GM19452 (cell line): Measurements from ENCODE around the gene SAT2.
"Not testable (repeated sequence)": the region's sequence is repeated elsewhere in the genome, so short reads cannot be mapped to it uniquely, and the experiment has no call there.

ENCODE experiments used
- ATAC-seq: cut with Tn5 transposase; IDR thresholded peaks from one replicate; pipeline ENCODE4 v1.9.1; 2021; ENCODE audit not compliant: unreplicated experiment

The SAT2 gene

DNA sequence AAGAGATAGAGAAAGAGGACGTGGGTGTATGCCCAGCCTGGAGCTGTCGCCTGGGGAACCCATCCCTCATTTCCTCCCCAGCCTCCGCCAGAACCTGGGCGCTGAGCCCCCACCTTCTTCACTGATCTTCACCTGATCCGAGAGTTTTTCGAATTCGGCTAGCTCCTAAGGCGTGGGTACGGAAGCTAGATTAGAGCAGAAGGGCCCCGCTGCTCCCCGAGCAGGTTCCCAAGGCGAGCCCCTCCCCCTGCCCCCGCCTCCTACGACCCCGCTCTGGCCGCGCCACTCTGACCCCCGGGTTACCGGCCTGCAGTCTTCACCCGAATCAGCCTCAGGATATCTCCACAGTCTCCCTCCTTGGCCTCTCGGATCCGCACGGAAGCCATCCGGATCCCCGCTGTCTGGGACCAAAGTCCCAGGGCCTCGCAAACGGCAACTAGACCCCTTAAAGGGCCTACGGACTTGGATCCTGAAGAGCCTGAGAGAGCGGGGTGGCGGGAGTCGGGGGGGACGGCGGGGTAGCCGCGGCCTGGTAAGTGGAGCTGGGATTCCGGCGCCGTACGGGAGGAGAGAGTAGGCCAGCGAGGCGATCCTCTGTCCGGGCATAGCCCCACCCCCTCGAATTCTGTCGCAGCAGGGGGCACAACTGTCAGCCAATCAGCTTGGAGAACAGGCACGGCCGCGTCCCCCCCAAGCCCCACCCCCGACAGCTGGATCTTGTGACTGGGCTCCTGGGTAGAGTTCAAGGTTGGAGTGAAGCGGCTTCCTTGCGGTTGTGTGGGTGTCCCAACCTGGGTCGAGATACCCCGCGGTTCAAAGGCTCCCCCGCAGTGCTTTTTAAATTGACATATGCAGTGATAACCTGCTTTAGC, at the start of gene SAT2:
Gene SAT2 (minus strand): TSS at position 572 of the 872 bp plus-strand sequence. CDS start 186 bp downstream, at position 386.
- ATAC-seq: peak; percentile 90

DNA sequence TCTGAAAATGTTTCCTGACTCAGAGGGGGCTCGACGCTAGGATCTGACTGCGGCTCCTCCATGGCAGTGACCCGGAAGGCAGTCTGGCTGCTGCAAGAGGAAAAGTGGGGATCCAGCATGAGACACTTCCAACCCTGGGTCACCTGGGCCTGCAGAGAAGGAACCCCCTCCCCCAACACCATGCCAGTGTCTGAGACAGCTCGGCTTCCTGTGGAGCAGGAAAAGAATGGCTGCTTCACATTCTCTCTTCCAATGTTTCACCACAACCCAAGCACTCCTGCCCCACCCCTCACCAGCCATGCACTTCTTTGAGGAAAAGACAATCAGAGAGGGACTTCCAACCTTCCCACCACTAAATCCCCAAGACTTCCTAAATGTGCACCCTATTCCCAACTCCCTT, 48.9 kb upstream of the SAT2 start:
- ATAC-seq: no peak

DNA sequence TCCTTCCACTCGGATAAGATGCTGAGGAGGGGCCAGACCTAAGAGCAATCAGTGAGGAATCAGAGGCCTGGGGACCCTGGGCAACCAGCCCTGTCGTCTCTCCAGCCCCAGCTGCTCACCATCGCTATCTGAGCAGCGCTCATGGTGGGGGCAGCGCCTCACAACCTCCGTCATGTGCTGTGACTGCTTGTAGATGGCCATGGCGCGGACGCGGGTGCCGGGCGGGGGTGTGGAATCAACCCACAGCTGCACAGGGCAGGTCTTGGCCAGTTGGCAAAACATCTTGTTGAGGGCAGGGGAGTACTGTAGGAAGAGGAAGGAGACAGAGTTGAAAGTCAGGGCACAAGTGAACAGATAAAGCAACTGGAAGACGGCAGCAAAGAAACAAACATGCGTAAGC, 47.3 kb upstream of the SAT2 start:
- no peak for ATAC-seq

DNA sequence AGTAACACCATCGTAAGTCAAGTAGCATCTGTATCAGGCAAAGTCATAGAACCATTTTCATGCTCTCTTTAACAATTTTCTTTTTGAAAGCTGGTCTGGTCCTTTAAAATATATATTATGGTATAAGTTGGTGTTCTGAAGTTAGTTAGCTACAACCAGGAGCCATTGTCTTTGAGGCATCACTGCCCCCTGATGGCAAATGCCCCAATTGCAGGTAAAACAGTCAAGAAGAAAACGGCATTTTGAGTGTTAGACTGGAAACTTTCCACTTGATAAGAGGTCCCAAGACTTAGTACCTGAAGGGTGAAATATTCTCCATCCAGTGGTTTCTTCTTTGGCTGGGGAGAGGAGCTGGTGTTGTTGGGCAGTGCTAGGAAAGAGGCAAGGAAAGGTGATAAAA, 45.6 kb upstream of the SAT2 start:
- no peak for ATAC-seq

DNA sequence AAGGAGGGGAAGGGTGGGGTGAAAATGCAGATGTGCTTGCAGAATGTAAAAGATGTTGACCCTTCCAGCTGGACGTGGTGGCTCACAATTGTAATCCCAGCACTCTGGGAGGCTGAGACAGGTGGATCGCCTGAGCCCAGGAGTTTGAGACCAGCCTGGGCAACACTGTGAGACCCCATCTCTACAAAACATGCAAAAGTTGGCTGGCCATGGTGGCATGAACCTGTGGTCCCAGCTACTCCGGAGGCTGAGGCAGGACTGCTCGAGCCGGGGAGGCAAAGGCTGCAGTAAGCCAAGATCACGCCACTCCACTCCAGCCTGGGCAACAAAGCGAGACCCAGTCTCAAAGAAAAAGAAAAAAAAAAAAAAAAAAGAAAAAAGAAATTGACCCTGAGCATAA, 40.9 kb upstream of the SAT2 start:
- ATAC-seq: no peak

DNA sequence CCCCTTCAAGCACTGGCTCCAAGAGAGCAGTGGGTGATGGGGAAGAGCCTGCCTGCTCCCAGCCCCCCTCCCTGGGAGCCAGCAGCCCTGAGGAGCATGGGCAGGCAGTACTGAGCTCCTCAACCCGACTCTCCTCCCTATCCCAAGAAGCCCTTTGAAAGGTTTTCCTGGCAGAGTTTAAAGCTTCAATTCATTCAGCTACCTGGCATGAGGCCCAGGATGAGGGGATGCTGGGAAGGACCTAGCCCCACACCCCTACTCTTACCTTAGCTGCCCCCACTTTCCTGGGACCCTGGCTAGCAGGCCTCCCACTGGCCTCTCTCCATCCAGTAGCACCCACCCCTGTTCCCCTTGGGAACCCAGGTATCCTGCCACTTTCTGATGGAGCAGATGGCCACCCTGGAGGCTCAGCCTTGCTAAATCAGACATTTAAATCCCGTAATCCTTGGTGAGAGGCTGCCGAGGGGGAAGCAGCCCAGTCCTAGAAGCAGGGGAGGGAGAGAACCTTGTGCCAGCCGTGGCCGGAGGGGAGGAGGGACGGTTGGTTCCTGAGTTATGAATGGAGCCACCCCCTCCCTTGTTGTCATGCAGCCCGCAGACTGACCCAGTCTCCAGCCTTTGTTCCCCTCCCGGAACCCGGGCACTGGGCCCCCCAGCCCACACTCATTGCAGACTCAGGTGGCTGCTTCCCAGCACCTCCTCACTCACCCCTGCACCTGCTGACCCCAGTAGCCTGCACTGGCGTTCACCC, 40.2 kb upstream of the SAT2 start:
- ATAC-seq: no peak

DNA sequence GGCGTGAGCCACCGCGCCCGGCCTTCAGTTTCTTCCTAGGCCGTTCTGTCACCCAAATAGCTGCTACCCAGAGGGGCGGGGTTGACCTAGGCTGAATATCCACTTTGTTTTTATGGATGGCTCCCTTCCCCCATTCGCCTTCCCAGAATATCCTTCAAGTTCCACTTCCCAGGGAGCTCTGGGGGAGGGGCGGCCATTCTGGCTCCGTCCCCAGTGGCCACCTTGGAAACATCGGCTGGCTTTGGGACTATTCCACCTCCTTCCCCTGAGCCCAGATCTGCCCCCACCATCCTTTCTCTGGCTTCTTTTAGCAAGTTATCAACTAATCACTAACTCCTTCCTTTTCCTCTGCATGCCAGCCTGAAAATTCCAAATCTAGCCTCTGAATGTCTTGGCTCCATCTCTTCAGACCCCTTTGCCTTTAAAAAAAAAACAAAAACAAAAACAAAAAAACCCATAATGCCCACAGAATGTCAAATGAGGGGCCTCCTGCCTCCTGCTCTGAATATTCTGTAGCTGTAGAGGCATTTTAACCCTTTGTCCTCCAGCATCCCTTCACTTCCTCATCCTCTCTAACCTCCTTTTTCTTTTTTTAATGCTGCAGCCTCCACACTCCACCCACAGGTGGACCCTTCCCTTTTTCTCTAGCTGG, 29.5 kb upstream of the SAT2 start:
- no peak for ATAC-seq

DNA sequence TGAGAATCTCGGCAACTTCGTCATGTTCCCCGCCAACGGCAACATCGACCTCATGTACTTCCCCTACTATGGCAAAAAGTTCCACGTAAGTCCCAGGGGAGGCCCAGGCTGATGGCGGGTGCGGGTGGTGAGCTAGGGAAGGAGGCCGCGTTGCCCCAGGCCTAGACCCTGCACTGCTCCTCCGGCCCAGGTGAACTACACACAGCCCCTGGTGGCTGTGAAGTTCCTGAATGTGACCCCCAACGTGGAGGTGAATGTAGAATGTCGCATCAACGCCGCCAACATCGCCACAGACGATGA, 27.9 kb upstream of the SAT2 start:
- ATAC-seq: no peak

DNA sequence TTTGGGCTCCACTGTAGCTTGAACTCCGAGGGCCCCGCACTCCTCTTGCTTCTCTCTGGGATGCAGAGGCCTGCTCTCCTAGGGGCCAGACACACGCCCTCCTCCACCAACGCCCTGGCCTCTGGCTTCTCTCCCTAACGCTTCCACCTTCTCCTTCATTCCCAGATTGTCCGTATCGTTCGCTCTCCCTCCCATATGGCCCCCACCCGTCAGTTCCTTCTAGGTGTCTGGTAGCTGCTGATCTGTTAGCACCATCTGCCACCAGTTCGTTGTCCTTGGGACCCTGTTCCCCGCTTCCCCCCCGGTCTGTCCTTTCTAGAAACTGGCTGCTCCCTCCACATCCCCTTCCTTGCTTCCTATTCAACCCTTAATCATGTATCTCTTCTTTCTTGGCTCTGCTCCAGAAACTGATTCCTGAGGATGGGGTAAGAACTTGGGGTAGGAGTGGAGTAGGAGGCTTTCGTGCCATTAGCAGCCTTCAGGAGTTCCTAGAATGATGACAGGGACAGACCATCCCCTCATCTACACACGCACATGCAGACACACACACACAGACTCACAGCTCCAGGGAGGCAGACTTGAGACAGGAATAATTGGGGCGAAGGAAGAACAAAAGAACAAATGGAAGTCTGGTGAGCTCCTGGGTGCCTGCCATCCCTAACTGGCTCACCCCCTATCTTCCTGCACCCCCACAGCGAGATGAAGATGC, 27.4 kb upstream of the SAT2 start:
- ATAC-seq: no peak

DNA sequence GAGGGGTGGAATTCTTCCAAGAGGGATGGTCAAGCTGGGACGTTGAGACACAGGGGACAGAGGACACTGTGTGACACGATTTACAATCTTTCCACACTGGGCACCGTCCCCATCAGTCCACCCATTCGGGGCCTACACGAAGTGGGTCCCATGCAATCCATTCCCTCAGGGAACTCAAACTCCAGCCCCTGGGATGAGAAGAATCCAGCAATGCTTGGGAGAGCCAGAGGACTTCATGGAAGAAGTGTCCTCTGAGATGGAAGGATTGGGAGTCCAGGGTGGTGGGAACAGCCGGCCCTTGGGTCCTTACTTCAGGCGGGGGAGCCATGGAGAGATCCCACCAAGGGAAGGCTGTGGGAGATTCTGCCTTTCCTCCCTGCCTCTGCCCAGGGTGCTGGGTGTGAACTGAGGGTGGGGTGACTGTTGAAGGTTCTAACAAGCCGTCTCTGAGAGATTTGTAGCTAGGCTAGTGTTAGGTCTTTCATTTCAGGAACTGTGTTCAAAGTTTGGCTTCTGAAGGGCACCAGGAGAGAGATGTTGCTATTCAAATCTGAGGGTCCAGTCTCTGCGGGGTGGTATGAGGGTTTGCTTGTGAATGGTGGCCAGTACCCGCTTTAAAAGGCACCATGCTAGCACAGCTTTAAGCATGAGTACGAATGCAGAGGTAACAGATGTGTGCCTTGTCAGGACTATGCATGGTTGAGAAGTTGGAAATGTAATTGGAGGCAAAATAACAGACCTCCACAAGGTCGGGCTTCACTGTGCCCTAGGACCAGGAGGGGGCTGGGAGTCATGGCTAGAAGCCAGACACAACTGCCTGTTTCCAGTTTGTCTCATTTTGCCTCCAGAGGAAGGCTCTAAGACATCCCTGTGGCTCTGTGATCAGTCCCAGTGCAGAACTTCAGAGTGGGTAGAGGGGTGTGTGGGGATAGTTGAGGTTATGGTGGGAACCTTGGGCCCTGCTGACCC, 25.1 kb upstream of the SAT2 start:
- ATAC-seq: no peak

DNA sequence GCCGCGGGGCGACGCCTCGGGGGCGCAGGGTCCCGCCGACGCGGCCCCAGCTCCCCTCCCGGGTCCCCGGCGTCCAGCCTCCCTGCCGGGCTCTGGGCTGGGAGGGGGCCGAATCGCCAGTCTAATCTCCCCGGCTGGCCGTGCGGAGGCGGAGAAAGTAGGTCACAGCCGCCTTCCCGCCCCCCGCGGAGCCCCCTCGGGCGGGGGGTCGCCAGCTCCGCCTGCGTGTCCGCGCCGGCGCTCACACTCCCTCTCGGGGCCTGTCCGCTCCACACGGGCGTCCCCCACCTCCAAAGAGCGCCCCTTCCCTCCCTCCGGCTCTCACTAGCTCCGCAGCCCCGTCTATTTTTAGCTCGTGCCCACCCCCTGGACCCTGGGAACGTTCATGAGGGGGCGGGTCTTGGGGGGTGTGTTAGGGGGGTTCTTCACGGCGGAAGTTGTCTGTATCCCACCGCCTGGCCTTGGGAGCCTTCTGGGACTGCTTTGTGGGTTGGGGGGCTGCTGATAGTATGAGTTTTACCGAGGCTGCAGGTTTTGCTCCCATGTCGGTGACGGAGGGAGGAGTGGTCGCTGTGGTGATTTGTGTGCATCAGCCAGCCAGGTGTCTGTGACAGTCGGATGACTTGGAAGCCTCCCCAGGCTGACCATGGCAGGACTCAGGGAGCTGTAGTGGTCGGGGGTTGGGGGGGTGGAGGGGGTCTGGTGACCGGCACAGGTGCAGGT, 24.2 kb upstream of the SAT2 start:
- ATAC-seq: no peak

DNA sequence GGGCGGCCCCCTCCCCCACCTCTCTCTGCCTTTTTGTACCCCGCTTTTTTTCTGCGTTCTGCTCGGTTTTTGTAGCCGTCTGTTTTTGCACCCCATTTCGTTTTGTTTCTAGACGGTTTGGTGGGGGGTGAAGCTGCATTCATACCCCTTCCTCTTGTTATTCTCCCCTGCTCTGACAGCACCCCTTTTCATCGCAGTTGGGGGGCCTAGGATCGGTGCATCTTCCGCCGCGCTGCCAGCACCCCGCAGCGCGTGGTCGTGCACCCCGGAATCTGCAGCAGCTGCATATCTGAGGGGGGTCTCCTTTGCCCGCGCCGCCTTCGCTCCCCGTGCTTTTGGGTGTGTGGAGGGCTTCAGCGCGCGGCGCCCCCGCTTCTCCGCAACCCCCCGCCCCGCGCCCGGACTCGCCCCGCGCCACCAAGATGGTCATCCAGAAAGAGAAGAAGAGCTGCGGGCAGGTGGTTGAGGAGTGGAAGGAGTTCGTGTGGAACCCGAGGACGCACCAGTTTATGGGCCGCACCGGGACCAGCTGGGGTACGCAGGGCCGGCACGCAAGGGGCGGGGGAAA, 23.6 kb upstream of the SAT2 start:
- ATAC-seq: no peak

DNA sequence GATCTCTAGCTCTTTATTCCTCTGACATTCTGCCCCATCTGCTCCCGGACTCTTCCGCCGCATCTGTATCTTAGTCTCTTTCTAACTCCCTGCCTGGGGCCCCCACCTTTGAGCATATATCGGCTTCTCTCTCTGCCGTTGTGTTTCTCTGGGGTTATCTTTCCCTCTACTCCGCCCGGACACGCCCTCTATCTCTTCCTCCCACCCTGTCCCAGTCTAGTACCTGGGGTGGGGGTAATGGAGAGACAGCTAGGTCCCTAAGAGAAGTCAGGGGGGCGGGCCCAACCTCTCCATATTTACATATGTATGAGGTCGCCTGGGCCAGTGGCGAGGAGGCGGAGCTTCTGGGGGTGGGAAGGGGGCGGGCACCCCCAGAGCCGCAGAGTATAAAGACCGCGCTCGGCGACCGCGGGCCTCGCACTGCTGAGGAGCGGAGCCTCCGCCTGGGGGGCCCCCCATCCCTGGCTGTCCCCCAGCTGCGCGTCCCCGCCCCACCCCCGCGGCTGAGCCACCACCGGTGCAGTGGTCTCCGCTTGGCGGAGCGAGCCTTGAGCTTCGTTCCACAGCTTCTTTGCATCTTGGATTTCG, 23.0 kb upstream of the SAT2 start, which contains the start of gene ATP1B2:
Gene ATP1B2 (plus strand): TSS at position 418 of the 588 bp plus-strand sequence. CDS start 593 bp downstream, outside the sequence.
- no peak for ATAC-seq

DNA sequence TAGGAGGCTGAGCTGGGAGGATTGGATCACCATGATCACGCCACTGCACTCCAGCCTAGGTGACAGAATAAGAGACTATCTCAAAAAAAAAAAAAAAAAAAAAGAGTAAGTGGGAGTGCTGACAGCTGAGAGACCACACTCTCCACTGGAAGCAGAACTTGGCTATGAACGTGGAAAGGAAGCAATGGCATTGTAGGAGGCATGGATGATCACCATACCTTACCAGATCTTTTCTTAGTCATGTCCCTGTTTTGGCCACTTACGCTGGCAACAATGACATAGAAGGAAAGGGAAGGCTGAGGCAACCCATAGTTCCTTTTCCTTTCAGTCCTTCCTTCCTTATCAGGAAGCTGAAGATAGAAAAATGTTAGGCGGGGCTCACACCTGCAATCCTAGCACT, 19.4 kb upstream of the SAT2 start:
- no peak for ATAC-seq

DNA sequence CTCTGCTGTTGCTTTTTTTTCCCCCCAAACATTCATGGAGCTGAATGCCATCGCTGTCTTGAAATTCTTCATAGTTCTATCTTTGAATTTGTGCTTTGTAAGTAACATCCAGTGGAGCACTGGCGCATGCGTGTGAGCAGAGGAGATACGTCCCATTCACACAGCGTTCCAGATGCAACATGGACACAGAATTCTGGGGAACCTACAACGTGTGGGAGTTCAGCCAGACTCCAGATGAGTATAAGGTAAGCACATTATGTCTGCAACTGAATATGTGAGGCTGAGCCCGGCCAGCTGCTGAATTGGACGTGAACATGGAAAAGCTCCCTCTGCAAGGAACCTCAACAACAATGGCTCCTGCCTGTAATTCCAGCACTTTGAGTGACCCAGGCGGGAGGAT, 18.8 kb upstream of the SAT2 start:
- no peak for ATAC-seq

DNA sequence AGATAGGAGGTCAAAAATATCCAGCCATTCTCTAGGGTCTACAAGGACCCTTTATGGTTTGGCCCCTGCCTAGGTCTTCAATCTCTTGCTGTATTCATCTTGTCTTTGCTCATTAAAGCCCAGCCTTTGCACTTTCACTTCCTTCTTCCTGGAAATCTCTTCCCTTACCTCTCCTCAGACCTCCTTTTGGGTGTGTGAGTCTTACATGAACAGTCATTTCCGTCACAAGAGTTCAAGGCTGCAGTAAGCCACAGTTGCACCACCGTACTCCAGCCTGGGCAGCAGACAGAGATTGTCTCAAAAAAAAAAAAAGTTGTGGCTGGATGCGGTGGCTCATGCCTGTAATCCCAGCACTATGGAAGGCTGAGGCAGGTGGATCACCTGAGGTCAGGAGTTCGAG, 17.2 kb upstream of the SAT2 start:
- ATAC-seq: no peak

DNA sequence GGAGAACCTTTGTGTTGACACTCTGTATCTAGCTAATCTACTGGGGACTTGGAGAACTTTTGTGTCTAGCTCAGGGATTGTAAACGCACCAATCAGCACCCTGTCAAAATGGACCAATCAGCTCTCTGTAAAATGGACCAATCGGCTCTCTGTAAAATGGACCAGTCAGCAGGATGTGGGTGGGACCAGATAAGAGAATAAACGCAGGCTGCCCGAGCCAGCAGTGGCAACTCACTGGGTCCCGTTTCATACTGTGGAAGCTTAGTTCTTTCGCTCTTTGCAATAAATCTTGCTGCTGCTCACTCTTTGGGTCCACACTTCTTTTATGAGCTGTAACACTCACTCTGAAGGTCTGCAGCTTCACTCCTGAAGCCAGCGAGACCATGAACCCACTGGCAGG, 14.0 kb upstream of the SAT2 start:
- not testable (repeated sequence) for ATAC-seq

DNA sequence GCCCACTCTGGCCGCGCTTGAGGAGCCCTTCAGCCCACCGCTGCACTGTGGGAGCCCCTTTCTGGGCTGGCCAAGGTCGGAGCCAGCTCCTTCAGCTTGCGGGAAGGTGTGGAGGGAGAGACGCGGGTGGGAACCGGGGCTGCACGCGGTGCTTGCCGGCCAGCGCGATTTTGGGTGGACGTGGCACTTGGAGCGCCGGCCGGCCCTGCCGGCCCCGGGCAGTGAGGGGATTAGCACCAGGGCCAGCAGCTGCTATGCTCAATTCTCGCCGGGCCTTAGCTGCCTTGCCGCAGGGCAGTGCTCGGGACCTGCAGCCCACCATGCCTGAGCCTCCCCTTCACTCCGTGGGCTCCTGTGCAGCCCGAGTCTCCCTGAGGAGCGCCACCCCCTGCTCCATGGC, 13.2 kb upstream of the SAT2 start:
- ATAC-seq: no peak

DNA sequence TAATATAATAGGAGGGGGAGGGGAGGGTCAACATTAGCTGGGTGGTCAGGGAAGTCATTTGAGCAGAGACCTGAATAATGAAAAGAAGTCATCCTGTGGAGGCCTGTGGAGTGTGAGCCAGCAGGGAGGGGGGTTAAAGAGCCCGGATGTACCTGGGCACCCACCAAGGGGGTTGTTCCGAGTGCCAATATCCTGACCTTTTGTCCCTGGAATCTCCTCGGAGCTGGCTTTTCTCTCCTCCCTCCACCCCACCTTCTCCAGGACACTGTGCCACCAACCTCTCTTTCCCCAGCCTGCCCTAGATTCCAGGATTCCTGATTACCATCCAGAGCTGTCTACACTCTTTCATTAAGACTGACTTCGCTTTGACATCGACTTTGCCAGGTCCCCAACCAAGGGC, 8.5 kb upstream of the SAT2 start:
- ATAC-seq: no peak
